HCT116 (cell line): Measurements from ENCODE around the gene FAM111A. TPM values are rescaled to one million over a fixed set of nuclear protein-coding genes. Genes with fewer than 3 reads are reported as not detected.

Experiments used
- ATAC-seq: fragments of 200-7000 bp; cut with Tn5 transposase; 2 replicates; pipeline ENCODE4 v1.9.1; 2020; ENCODE audit warnings: mild to moderate bottlenecking, moderate library complexity
- BruUV-seq: library from RNA; stranded (reverse); fragments of 400-500 nt; replicated peaks from 2 replicates; lab custom pipeline; 2021; lab: Mats Ljungman, UMichigan
- CTCF ChIA-PET: fragments of 300-600 bp; sonication (Branson Sonifier 250); formaldehyde crosslinking; loops from one replicate; lab custom pipeline; 2021; ENCODE audit warnings: antibody characterized with exemption; lab: Charles Lee
- POLR2A ChIA-PET: fragments of 300-600, 350-600 bp; sonication (Branson Sonifier 250); formaldehyde crosslinking; loops from one replicate; lab custom pipeline; 2021; ENCODE audit warnings: antibody characterized with exemption; lab: Charles Lee
- RAD21 ChIA-PET, 2 experiments: fragments of 300-600 bp; sonication (Branson Sonifier 250); formaldehyde crosslinking; loops; one replicate each; lab custom pipeline; 2023; ENCODE audit warnings: low total read pairs in 2 of 2; ENCODE audit not compliant: uncharacterized antibody in 2 of 2, unreplicated experiment in 2 of 2, low non-redundant PET in 1 of 2; lab: Charles Lee
- DNase-seq: peaks from one replicate; pipeline ENCODE4 v3.0.0-alpha.2; 2010; ENCODE audit warnings: low read depth, low spot score
- H2AFZ ChIP-seq: fragments of 200-600 bp; shearing (Covaris generic), sonication (generic); 2 replicates; pipeline ENCODE4 v1.6.1; 2017; ENCODE audit warnings: low read depth, mixed run types, mixed read lengths, antibody characterized with exemption, low read length; ENCODE audit not compliant: poor library complexity, severe bottlenecking
- H3K27ac ChIP-seq: 2 replicates; pipeline ENCODE4 v1.5.1; 2012; ENCODE audit warnings: low read depth, low read length
- H3K27me3 ChIP-seq: fragments of 200-600 bp; sonication (generic); 2 replicates; pipeline ENCODE4 v1.6.1; 2016; ENCODE audit warnings: mixed run types, low read length, mixed read lengths; ENCODE audit not compliant: insufficient read depth
- H3K36me3 ChIP-seq, 2 experiments: fragments of 200-500 bp in 1 of 2; fragments of 200-600 bp in 1 of 2; sonication (Bioruptor generic) in 1 of 2; sonication (generic) in 1 of 2; 2 replicates each; pipeline versions ENCODE4 v1.5.1 to v1.6.1; 2014 to 2016; ENCODE audit warnings: low read length in 2 of 2, inconsistent platforms in 1 of 2, mixed read lengths in 1 of 2, mixed run types in 1 of 2; ENCODE audit not compliant: insufficient read depth in 2 of 2, control insufficient read depth in 1 of 2
- H3K4me1 ChIP-seq, 2 experiments: fragments of 200-600 bp in 1 of 2; sonication (generic) in 1 of 2; 2 replicates each; pipeline versions ENCODE4 v1.5.1 to v1.6.1; 2012 to 2017; ENCODE audit warnings: low read length in 2 of 2, inconsistent platforms in 1 of 2, mild to moderate bottlenecking in 1 of 2, mixed read lengths in 1 of 2, mixed run types in 1 of 2, moderate library complexity in 1 of 2; ENCODE audit not compliant: insufficient read depth in 2 of 2, control insufficient read depth in 1 of 2
- H3K4me2 ChIP-seq: fragments of 200-600 bp; sonication (generic); 2 replicates; pipeline ENCODE4 v1.6.1; 2017; ENCODE audit warnings: mixed run types, low read length, mixed read lengths
- H3K4me3 ChIP-seq, 2 experiments: fragments of 200-600 bp in 1 of 2; sonication (generic) in 1 of 2; replicated peaks in 1 of 2; 2 replicates each; pipeline ENCODE4 v1.5.1; 2011 to 2016; ENCODE audit warnings: low read length in 2 of 2, control low read depth in 1 of 2, low read depth in 1 of 2, mild to moderate bottlenecking in 1 of 2, mixed read lengths in 1 of 2, mixed run types in 1 of 2
- H3K79me2 ChIP-seq: fragments of 200-600 bp; sonication (generic); 2 replicates; pipeline ENCODE4 v1.6.1; 2017; ENCODE audit warnings: mild to moderate bottlenecking, mixed run types, low read length, moderate library complexity, mixed read lengths; ENCODE audit not compliant: insufficient read depth
- H3K9ac ChIP-seq: fragments of 200-600 bp; sonication (generic); 2 replicates; pipeline ENCODE4 v1.6.1; 2016; ENCODE audit warnings: low read length, mixed read lengths
- H3K9me2 ChIP-seq: fragments of 200-600 bp; sonication (generic), shearing (Covaris generic); 2 replicates; pipeline ENCODE4 v1.6.1; 2017; ENCODE audit warnings: mixed run types, mild to moderate bottlenecking, moderate library complexity; ENCODE audit not compliant: insufficient read depth
- H3K9me3 ChIP-seq, 2 experiments: fragments of 200-500 bp in 1 of 2; fragments of 200-600 bp in 1 of 2; sonication (Bioruptor generic) in 1 of 2; sonication (generic) in 1 of 2; 2 replicates each; pipeline ENCODE4 v1.6.1; 2014 to 2017; ENCODE audit warnings: low read length in 2 of 2, mixed read lengths in 2 of 2, inconsistent platforms in 1 of 2, low read depth in 1 of 2, mild to moderate bottlenecking in 1 of 2, mixed run types in 1 of 2, moderate library complexity in 1 of 2; ENCODE audit not compliant: control insufficient read depth in 1 of 2, insufficient read depth in 1 of 2
- H4K20me1 ChIP-seq: fragments of 200-600 bp; sonication (generic), shearing (Covaris generic); 2 replicates; pipeline ENCODE4 v1.6.1; 2017; ENCODE audit warnings: mixed run types, mild to moderate bottlenecking, moderate library complexity; ENCODE audit not compliant: insufficient read depth
- CBX3 ChIP-seq: IDR thresholded peaks from 2 replicates; pipeline ENCODE4 v1.6.1; 2012; ENCODE audit warnings: low read depth
- CTCF ChIP-seq, 3 experiments: fragments of 200-600 bp in 1 of 3; sonication (generic) in 1 of 3; IDR thresholded peaks in 2 of 3; conservative IDR thresholded peaks in 1 of 3; 2 replicates each; pipeline ENCODE4 v1.5.1; 2012 to 2017; ENCODE audit warnings: low read depth in 2 of 3, low read length in 2 of 3, antibody characterized with exemption in 1 of 3, borderline replicate concordance in 1 of 3, control low read depth in 1 of 3, mild to moderate bottlenecking in 1 of 3, mixed read lengths in 1 of 3, mixed run types in 1 of 3, moderate library complexity in 1 of 3; ENCODE audit not compliant: insufficient read depth in 1 of 3
- EGR1 ChIP-seq: IDR thresholded peaks from 2 replicates; pipeline ENCODE4 v1.6.1; 2012; ENCODE audit warnings: low read depth
- ELF1 ChIP-seq: IDR thresholded peaks from 2 replicates; pipeline ENCODE4 v1.6.1; 2012; ENCODE audit warnings: low read depth, borderline replicate concordance
- EZH2phosphoT487 ChIP-seq: fragments of 200-600 bp; IDR thresholded peaks from 2 replicates; pipeline ENCODE4 v1.6.1; 2018; ENCODE audit warnings: antibody characterized with exemption, borderline replicate concordance
- FOSL1 ChIP-seq: IDR thresholded peaks from 2 replicates; pipeline ENCODE4 v1.6.1; 2012; ENCODE audit warnings: low read depth
- MAX ChIP-seq: IDR thresholded peaks from 2 replicates; pipeline ENCODE4 v1.6.1; 2012
- POLR2AphosphoS5 ChIP-seq: IDR thresholded peaks from 2 replicates; pipeline ENCODE4 v1.6.1; 2011; ENCODE audit warnings: mild to moderate bottlenecking, low read depth, low read length, moderate library complexity
- RAD21 ChIP-seq: IDR thresholded peaks from 2 replicates; pipeline ENCODE4 v1.6.1; 2012; ENCODE audit warnings: low read depth, mild to moderate bottlenecking
- REST ChIP-seq: IDR thresholded peaks from 2 replicates; pipeline ENCODE4 v1.6.1; 2012; ENCODE audit warnings: low read depth
- SIN3A ChIP-seq: IDR thresholded peaks from 2 replicates; pipeline ENCODE4 v1.6.1; 2012; ENCODE audit warnings: low read depth
- SP1 ChIP-seq: IDR thresholded peaks from 2 replicates; pipeline ENCODE4 v1.6.1; 2012; ENCODE audit warnings: low read depth
- TCF7L2 ChIP-seq: IDR thresholded peaks from 2 replicates; pipeline ENCODE4 v1.7.0; 2011; ENCODE audit warnings: borderline replicate concordance, inconsistent platforms; ENCODE audit not compliant: insufficient read depth, insufficient read length; ENCODE audit errors: extremely low read depth
- ZBTB33 ChIP-seq: IDR thresholded peaks from 2 replicates; pipeline ENCODE4 v1.6.1; 2011; ENCODE audit warnings: mild to moderate bottlenecking, low read length, moderate library complexity; ENCODE audit not compliant: insufficient replicate concordance; ENCODE audit errors: extremely low read depth
- ZFX ChIP-seq: fragments of 450-650 bp; IDR thresholded peaks from 2 replicates; pipeline ENCODE4 v1.6.1; 2017
- intact Hi-C: fragments of 100-400 bp; cut with micrococcal nuclease; formaldehyde crosslinking; loops from 2 replicates; pipeline ENCODE4 v1.10.0; 2022
- total RNA-seq: library from RNA; stranded (reverse); gene quantifications from one replicate; pipeline ENCODE4 v1.2.1, GENCODE V29; 2021; ENCODE audit not compliant: unreplicated experiment

FAM111A gene
- total RNA-seq, 1 experiment from 2014 or later, result 30.3 TPM

GRCh38 chr11:59144579-59145345 is 2.1 kb downstream of the FAM111A start:
- BruUV-seq, result no TSS peak
- no peaks in the 10 kb centered on the region for H3K9me3 ChIP-seq
- H3K27me3 ChIP-seq, result no peaks in the 10 kb centered on the region
- ATAC-seq (peak; percentile 52), DNase-seq (peak; percentile 86)
- H3K9me2 ChIP-seq, result no peaks in the 10 kb centered on the region
- ChIA-PET POLR2A (interaction anchor here (1.0 to 1.4 kb wide), 3 partner anchors 9 to 42 kb away, joined by 3 to 6 read pairs (median 3); no protein-coding TSS in a partner anchor), CTCF (interaction anchor here (1.2 to 7.7 kb wide), 4 partner anchors 9 to 41 kb away, joined by 3 to 59 read pairs (median 13); partner anchors contain the start of gene DTX4), RAD21 (interaction anchor here in 1 of 2 experiments (0.9 kb wide), 1 partner anchor 13 kb away, joined by 3 read pairs; no protein-coding TSS in a partner anchor)
- no peaks in the 10 kb centered on the region for H4K20me1 ChIP-seq
- peak overlapping the region; percentile 61 for H3K9ac ChIP-seq
- TF ChIP-seq SP1 (peak; percentile 58), TCF7L2 (no peak), POLR2AphosphoS5 (peak; percentile 64), REST (no peak), CBX3 (peak; percentile 99), MAX (peak; percentile 99), FOSL1 (peak; percentile 14; the same call in 1 of the 2 replicates), EGR1 (no peak), ZFX (peak; percentile 30; the same call in 1 of the 2 replicates), ELF1 (peak; percentile 66), CTCF (IDR thresholded peaks at IDR 0.05 in 2 of 3, conservative IDR thresholded peaks at IDR 0.05 in 1 of 3; ENCODE audit: borderline replicate concordance in 1 of 3, insufficient read depth in 1 of 3, low read depth in 2 of 3, low read length in 2 of 3) (peak; percentile 27 to 43 (median 35); a peak in 3 of 6 replicates), SIN3A (peak; percentile 91), RAD21 (no peak), ZBTB33 (no peak), EZH2phosphoT487 (no peak)
- H3K4me3 ChIP-seq, result peak overlapping the region; percentile 55 to 79
- peaks cover 15 to 34% of the 10 kb centered on the region in 2 experiments for H3K4me1 ChIP-seq
- H3K36me3 ChIP-seq, result peaks cover 0 to 11% of the 10 kb centered on the region in 2 experiments; a peak in 3 of 4 replicates
- H2AFZ ChIP-seq, result no peak overlapping the region
- peak overlapping the region; percentile 75 for H3K27ac ChIP-seq
- peaks cover 9% of the 10 kb centered on the region; the same call in 1 of the 2 replicates for H3K79me2 ChIP-seq
- intact Hi-C loops, result loop anchor here (5.0 to 10.0 kb wide), 2 partner anchors 220 to 567 kb away; partner anchors contain the start of genes LPXN and ZFP91
- peak overlapping the region; percentile 84 for H3K4me2 ChIP-seq
